Gastrocnemius medialis (tissue), 4 donors: ENCODE data around the gene VIT. TPM values are rescaled to one million over a fixed set of nuclear protein-coding genes. Genes with fewer than 3 reads are reported as not detected.

ENCODE experiments used
- ATAC-seq, 2 donors: fragments of 150-250 bp; one replicate each; pipeline ENCODE4 v1.9.1; 2016
- DNase-seq, 2 donors: peaks; one replicate each; pipeline ENCODE4 v3.0.0-alpha.2; 2019
- H3K27ac ChIP-seq, 4 donors: fragments of 200-600 bp; sonication (generic); 1 replicate in 1 of 4; 2 replicates in 3 of 4; pipeline ENCODE4 v1.5.1; 2016 to 2018; ENCODE audit warnings: mild to moderate bottlenecking in 2 of 4, moderate library complexity in 1 of 4
- H3K27me3 ChIP-seq, 3 donors: fragments of 200-600 bp; sonication (generic) in 2 of 3; 1 replicate in 1 of 3; 2 replicates in 2 of 3; pipeline versions ENCODE4 v1.5.1 to v1.6.0; 2016 to 2019; ENCODE audit warnings: mild to moderate bottlenecking in 1 of 3, moderate library complexity in 1 of 3
- H3K36me3 ChIP-seq, 2 donors: fragments of 200-600 bp; sonication (generic) in 1 of 2; one replicate each; pipeline ENCODE4 v1.5.1; 2017 to 2018
- H3K4me1 ChIP-seq, 2 donors: fragments of 200-600 bp; sonication (generic) in 1 of 2; one replicate each; pipeline ENCODE4 v1.5.1; 2016 to 2017; ENCODE audit warnings: mild to moderate bottlenecking in 2 of 2
- H3K4me3 ChIP-seq, 4 donors: fragments of 200-600 bp; sonication (generic) in 3 of 4; 1 replicate in 1 of 4; 2 replicates in 3 of 4; pipeline ENCODE4 v1.5.1; 2016 to 2019; ENCODE audit warnings: mild to moderate bottlenecking in 2 of 4
- H3K9me3 ChIP-seq, 3 donors: fragments of 200-600 bp; sonication (generic) in 2 of 3; 1 replicate in 1 of 3; 2 replicates in 2 of 3; pipeline ENCODE4 v1.5.1; 2016 to 2019
- CTCF ChIP-seq, 5 experiments: fragments of 450-650 bp in 3 of 5; fragments of 200-600 bp in 2 of 5; sonication (generic) in 2 of 5; IDR thresholded peaks in 4 of 5; conservative IDR thresholded peaks in 1 of 5; 1 replicate in 4 of 5; 2 replicates in 1 of 5; pipeline ENCODE4 v1.5.1; 2016 to 2019; ENCODE audit warnings: antibody characterized with exemption in 5 of 5, mild to moderate bottlenecking in 3 of 5, moderate library complexity in 3 of 5
- POLR2A ChIP-seq, 2 donors: fragments of 450-650 bp; IDR thresholded peaks; one replicate each; pipeline ENCODE4 v1.6.1; 2017; ENCODE audit warnings: antibody characterized with exemption in 2 of 2, mild to moderate bottlenecking in 2 of 2, moderate library complexity in 2 of 2
- in situ Hi-C, 4 donors: fragments of 200-750 bp; cut with MboI; loops; one replicate each; pipeline versions ENCODE4 v1.15.0 to v1.8.0; 2017; ENCODE audit warnings: low sequenced_read_pairs in 4 of 4
- intact Hi-C: fragments of 100-400 bp; cut with DNase I; formaldehyde crosslinking; loops from one replicate; pipeline ENCODE4 v1.15.1; 2023; ENCODE audit warnings: low total_unique reads
- total RNA-seq, 4 donors: library from RNA; depleted of rRNA; stranded (reverse); fragments of >200 nt; gene quantifications; one replicate each; pipeline versions ENCODE4 v1.1.0 to v1.2.3, GENCODE V29; 2016

VIT gene
- total RNA-seq, 4 donors from 2014 or later: 14.4 to 27.3 (median 17.6) TPM

- Histone ChIP-seq H3K4me1 (peaks cover 2 to 5% of the 10 kb centered on the region in 2 donors), H3K4me3 (no peak overlapping the region), H3K27ac (peak overlapping the region; percentile 58 to 72 (median 65)), H3K9me3 (no peaks in the 10 kb centered on the region), H3K36me3 (no peaks in the 10 kb centered on the region), H3K27me3 (peaks cover 0 to 6% (median 0%) of the 10 kb centered on the region in 3 donors)
- in situ Hi-C loops: no loop called here
- TF ChIP-seq POLR2A (IDR thresholded peaks at IDR 0.05): no peak
- TF ChIP-seq CTCF (IDR thresholded peaks at IDR 0.05 in 4 of 5, conservative IDR thresholded peaks at IDR 0.05 in 1 of 5): peak in 1 of 5 experiments; percentile 14
- intact Hi-C loops: no loop called here
- peak; percentile 9 to 32 for DNase-seq
- peak; percentile 53 to 55 for ATAC-seq
Measured at GRCh38 chr2:36708041-36708741, 11.7 kb downstream of the VIT start.

- TF ChIP-seq POLR2A (IDR thresholded peaks at IDR 0.05) (no peak), CTCF (IDR thresholded peaks at IDR 0.05 in 4 of 5, conservative IDR thresholded peaks at IDR 0.05 in 1 of 5) (no peak)
Measured at GRCh38 chr2:36710858-36711515, 14.5 kb downstream of the VIT start.

GRCh38 chr2:36711741-36712314 lies 15.3 kb downstream of the VIT start:
- Histone ChIP-seq H3K4me3 (no peak overlapping the region), H3K27me3 (peaks cover 0 to 6% (median 0%) of the 10 kb centered on the region in 3 donors), H3K27ac (no peak overlapping the region), H3K36me3 (no peaks in the 10 kb centered on the region), H3K4me1 (peaks cover 2% of the 10 kb centered on the region in 2 donors), H3K9me3 (no peaks in the 10 kb centered on the region)
- no peak for DNase-seq
- no peak for ATAC-seq
- in situ Hi-C loops (no loop called here), intact Hi-C loops (no loop called here)
- no peak for TF ChIP-seq POLR2A (IDR thresholded peaks at IDR 0.05)
- TF ChIP-seq CTCF (IDR thresholded peaks at IDR 0.05 in 4 of 5, conservative IDR thresholded peaks at IDR 0.05 in 1 of 5): no peak

More at GRCh38 chr2:36710858-36711515, 14.5 kb downstream of the VIT start:
- H3K27me3 ChIP-seq: peaks cover 0 to 6% (median 0%) of the 10 kb centered on the region in 3 donors
- DNase-seq (no peak), ATAC-seq (no peak)
- H3K9me3 ChIP-seq: no peaks in the 10 kb centered on the region
- in situ Hi-C loops (no loop called here), intact Hi-C loops (no loop called here)
- peaks cover 2 to 5% of the 10 kb centered on the region in 2 donors for H3K4me1 ChIP-seq
- no peaks in the 10 kb centered on the region for H3K36me3 ChIP-seq
- no peak overlapping the region for H3K27ac ChIP-seq
- no peak overlapping the region for H3K4me3 ChIP-seq

GRCh38 chr2:36713310-36713709 lies 16.8 kb downstream of the VIT start:
- no peaks in the 10 kb centered on the region for H3K9me3 ChIP-seq
- H3K4me1 ChIP-seq: no peaks in the 10 kb centered on the region
- DNase-seq (no peak), ATAC-seq (no peak)
- no peak for TF ChIP-seq POLR2A (IDR thresholded peaks at IDR 0.05)
- no peak for TF ChIP-seq CTCF (IDR thresholded peaks at IDR 0.05 in 4 of 5, conservative IDR thresholded peaks at IDR 0.05 in 1 of 5)
- H3K27me3 ChIP-seq: no peaks in the 10 kb centered on the region
- no peak overlapping the region for H3K27ac ChIP-seq
- intact Hi-C loops (no loop called here), in situ Hi-C loops (no loop called here)
- H3K4me3 ChIP-seq: no peak overlapping the region
- H3K36me3 ChIP-seq: no peaks in the 10 kb centered on the region
